ENCODE data around the gene ROBO2. TPM values are rescaled to one million over a fixed set of nuclear protein-coding genes. Genes with fewer than 3 reads are reported as not detected.

Gene ROBO2
- total and polyA plus RNA-seq, 12 donors: 0.04 to 3.5 (median 0.34) TPM; not detected in 3

- intact Hi-C loops (cut with DNase I): no loop called here
- DNase-seq: no peak
- no peaks in the 10 kb centered on the region for H3K4me1 ChIP-seq
- H3K36me3 ChIP-seq: no peaks in the 10 kb centered on the region
- TF ChIP-seq CTCF (IDR thresholded peaks at IDR 0.05): no peak
- H3K9me3 ChIP-seq: peaks cover 0 to 7% (median 0%) of the 10 kb centered on the region in 11 donors
- no peak for ATAC-seq
- H3K27ac ChIP-seq: no peak overlapping the region
- 25 to 36% methylated on average over 7 of the region's 7 CpGs for WGBS, 2 donors
- H3K4me3 ChIP-seq: no peak overlapping the region
- no peaks in the 10 kb centered on the region for H3K27me3 ChIP-seq
Observed at GRCh38 chr3:77236118-77236517, 196.2 kb downstream of the ROBO2 start.

- ATAC-seq: no peak
- Histone ChIP-seq H3K4me1 (no peaks in the 10 kb centered on the region), H3K9me3 (peaks cover 0 to 7% (median 0%) of the 10 kb centered on the region in 11 donors), H3K27me3 (no peaks in the 10 kb centered on the region), H3K27ac (no peak overlapping the region), H3K36me3 (no peaks in the 10 kb centered on the region), H3K4me3 (no peak overlapping the region)
- 95 to 96% methylated on average over 38 to 40 of the region's 40 CpGs for WGBS, 2 donors
- intact Hi-C loops (cut with DNase I): no loop called here
- no peak for TF ChIP-seq CTCF (IDR thresholded peaks at IDR 0.05)
- no peak for DNase-seq
Observed at GRCh38 chr3:77240072-77240650, 200.3 kb downstream of the ROBO2 start.

- DNase-seq (no peak), ATAC-seq (no peak)
- Histone ChIP-seq H3K4me1 (no peaks in the 10 kb centered on the region), H3K4me3 (no peak overlapping the region), H3K27ac (no peak overlapping the region), H3K9me3 (peaks cover 0 to 7% (median 0%) of the 10 kb centered on the region in 11 donors), H3K27me3 (no peaks in the 10 kb centered on the region), H3K36me3 (no peaks in the 10 kb centered on the region)
- WGBS, 2 donors: 56 to 69% methylated on average over 2 of the region's 2 CpGs
- intact Hi-C loops (cut with DNase I): no loop called here
- no peak for TF ChIP-seq CTCF (IDR thresholded peaks at IDR 0.05)
Observed at GRCh38 chr3:77242371-77242770, 202.5 kb downstream of the ROBO2 start.

- no peak for TF ChIP-seq CTCF (IDR thresholded peaks at IDR 0.05)
- H3K36me3 ChIP-seq: no peaks in the 10 kb centered on the region
- DNase-seq (no peak), ATAC-seq (no peak)
- H3K27ac ChIP-seq: no peak overlapping the region
- intact Hi-C loops (cut with DNase I): no loop called here
- WGBS, 2 donors: 84 to 94% methylated on average over 3 of the region's 3 CpGs
- no peaks in the 10 kb centered on the region for H3K27me3 ChIP-seq
- no peak overlapping the region for H3K4me3 ChIP-seq
- H3K4me1 ChIP-seq: no peaks in the 10 kb centered on the region
- H3K9me3 ChIP-seq: peaks cover 0 to 6% (median 0%) of the 10 kb centered on the region in 11 donors
Observed at GRCh38 chr3:77244981-77245380, 205.1 kb downstream of the ROBO2 start.
